Fibroblast of upper back skin (primary cell): ENCODE data around the gene HSF2BP.
A peak's percentile ranks its signal among the peaks of the same experiment; 100 is the strongest.
"Not testable (repeated sequence)": the region's sequence is repeated elsewhere in the genome, so short reads cannot be mapped to it uniquely, and the experiment has no call there.

Experiments
- DNase-seq: peaks from one replicate; pipeline ENCODE4 v3.0.0-alpha.2; 2013

The HSF2BP gene

DNA sequence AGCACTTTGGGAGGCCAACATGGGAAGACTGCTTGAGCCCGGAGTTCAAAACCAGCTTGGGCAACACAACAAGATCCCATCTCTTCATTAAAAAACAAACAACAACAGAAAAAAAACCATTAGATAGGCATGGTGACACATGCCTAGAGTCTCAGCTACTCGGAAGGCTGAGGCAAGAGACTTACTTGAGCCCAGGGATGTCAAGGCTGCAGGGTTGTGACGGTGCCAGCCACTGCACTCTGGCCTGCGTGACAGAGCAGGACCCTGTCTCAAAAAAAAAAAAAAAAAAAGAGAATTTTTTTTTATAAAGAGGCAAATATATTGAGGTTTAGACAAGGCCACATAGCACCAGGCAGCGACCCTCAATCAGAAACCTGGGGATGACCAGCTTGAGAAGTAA, 62.7 kb downstream of the HSF2BP start:
- DNase-seq, result no peak

DNA sequence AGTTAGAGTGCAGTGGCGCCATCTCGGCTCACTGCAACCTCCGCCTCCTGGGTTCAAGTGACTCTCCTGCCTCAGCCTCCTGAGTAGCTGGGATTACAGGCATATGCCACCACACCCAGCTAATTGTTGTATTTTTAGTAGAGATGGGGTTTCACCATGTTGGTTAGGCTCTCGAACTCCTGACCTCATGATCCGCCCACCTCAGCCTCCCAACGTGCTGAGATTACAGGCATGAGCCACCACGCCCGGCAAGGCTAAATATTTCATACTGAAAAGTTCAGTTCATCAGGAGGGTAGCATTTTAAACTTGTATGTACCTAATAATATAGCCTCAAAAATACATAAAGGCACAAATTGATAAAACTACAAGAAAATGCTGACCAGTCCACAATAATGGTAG, 63.5 kb downstream of the HSF2BP start:
- DNase-seq, result not testable (repeated sequence)

GRCh38 chr21:43593078-43593477, 66.2 kb downstream of the HSF2BP start:
- DNase-seq, result peak; percentile 63

DNA sequence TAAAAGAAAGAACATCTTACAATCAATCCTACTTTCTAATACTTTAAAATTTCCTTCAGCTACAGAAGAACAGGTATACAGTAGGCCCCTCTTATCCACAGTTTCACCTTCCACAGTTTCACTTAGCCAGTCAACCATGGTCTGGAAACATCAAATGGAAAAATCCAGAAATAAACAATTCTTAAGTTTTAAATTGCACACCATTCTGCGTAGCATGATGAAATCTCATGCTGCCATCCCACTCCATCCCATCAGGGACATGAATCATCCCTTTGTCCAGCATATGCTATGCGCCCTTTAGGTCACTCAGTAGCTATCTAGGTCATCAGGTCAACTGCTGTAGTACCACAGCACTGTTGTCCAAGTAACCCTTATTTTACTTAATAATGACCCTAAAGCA, 67.7 kb downstream of the HSF2BP start:
- no peak for DNase-seq

GRCh38 chr21:43590194-43590593, 69.1 kb downstream of the HSF2BP start:
- DNase-seq, result peak; percentile 42

DNA sequence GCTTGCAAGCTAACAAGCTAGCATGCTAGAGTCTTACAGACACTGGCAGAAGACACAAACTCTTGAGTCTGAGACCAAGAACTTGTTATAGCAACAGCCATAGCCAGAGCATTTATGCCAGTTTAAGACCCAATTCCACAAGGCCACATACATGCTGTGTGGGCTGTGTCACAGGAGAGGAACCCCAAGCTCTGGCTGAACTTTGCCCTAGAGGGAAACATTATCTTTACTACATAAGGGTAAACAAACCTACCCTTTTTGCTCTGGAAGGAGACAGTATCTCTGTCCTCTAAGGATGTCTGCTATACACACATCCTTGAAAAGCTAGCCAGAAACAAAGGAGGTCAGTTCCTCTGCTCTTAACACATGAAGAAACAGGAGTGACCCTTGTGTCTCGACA, 70.3 kb downstream of the HSF2BP start:
- no peak for DNase-seq

GRCh38 chr21:43585924-43586413, 73.3 kb downstream of the HSF2BP start:
- peak; percentile 100 for DNase-seq

DNA sequence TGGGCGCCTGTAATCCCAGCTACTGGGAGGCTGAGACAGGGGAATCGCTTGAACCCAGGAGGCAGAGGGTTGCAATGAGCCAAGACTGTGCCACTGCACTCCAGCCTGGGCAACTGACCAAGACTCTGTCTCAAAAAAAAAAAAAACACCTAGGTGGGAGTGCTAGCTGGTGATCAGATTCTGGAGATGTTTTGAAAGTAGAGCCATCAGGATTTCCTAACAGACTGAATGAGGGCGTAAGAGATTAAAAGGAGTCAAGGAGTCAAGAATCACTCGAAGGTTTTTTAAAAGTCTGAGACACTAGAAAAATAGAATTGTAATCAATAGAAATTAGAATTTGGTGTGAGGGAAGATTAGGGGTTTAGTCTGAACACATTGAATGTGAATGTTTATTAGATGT, 73.8 kb downstream of the HSF2BP start:
- DNase-seq, result no peak

- no peak for DNase-seq
Measured at GRCh38 chr21:43581453-43581852, 77.8 kb downstream of the HSF2BP start.

DNA sequence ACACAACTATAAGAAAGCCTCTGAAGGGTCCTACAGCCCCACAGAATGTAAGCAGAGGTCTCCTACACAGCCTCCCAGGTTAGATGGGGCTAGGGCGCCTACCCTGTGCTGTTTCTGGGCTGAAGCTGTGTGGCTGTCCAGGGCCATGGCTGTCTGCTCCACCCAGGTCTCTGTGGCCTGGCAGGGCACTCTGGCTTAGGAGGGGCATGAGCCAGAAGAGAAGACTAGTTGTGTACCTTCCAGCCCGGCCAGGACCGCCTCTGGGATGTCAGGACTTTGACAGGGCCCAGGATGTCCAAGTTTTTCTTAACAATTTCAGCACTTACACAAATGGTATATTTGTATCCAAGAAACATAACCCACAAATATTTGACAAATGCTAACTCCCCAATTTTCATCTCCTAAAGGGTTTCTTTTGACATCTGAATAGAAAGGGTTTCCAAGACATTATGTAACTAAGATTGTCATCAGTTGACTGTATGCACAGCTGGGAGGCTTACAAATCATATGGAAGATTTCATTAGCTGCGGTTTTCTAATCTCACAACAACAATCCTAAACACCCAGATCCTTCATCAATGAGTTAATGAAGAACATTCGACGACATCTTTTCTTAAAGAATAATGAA, 80.5 kb downstream of the HSF2BP start:
- DNase-seq, result peak; percentile 83

DNA sequence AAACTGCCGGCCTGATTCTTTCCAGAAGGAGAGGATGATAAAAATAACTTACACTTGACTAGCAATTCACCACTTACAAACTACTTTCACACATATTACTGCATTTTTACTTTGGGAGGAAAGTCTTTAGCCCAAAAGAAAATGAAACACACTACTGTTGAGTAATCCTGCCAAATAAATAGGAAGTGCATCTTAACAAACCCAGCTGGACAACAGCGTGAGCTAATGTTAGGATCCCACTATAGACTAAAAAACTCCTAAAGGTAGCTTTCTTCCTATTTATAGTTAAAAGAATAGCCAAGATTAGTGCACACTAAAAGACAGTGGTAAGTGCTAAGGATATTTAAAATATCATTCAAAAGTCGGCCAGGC, 83.8 kb downstream of the HSF2BP start:
- no peak for DNase-seq

DNA sequence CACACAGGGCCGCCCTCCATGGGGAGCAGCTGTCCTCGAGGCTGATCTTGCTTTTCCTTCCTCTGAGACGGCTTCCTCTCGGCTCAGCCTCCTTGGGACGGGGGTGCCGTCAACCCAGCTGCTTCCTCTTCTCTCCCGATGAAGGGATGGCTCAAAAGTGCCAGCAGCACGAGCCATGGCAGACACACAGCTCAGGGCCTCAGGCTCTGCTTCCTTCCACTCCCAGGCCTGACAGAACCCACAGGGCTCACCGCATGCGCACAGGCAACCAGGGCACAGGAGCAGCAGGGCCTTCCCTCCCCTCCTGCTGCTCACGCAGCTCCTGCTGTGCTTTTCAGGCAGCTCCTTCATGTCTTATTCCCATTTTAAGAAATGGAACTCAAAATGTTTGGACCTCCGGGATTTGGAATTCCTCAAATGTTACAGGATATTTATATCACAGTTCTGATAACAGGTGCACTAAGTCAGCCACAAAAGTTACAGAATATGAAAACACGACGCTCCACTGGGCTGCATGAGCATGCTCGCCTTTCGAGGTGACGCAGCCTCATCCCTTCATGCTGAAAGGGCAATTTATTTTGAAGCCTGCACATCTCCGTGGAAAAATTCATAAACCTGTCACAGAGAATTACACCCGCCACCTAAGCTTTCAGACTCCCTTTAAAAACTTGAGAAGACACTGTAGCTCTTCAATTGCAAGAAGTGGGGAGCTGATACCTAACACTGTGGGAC, 84.4 kb downstream of the HSF2BP start:
- no peak for DNase-seq

GRCh38 chr21:43573921-43574320, 85.4 kb downstream of the HSF2BP start:
- no peak for DNase-seq

DNA sequence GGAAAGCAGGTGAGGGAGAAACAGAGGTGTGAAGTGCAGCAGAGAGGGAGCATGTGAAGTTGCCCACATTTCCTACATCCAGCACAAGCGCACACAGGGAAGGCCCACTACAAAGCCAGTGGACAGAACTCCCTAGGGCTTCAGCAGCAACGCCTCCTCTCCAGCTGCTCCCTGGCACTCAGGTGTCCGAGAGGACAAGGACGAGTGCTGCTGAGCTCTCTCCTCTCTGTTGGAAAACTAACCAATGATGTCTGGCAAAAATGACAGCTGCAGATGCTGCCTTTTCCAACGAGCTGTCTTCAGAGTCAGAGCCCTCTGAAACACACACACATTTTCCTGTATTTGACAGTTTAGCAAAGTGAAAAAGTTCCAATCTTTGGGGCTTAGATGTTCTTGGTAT, 86.8 kb downstream of the HSF2BP start:
- DNase-seq, result no peak

- DNase-seq, result no peak
Measured at GRCh38 chr21:43571976-43572375, 87.3 kb downstream of the HSF2BP start.

- not testable (repeated sequence) for DNase-seq
Measured at GRCh38 chr21:43570195-43570594, 89.1 kb downstream of the HSF2BP start.

GRCh38 chr21:43562451-43562850, 96.8 kb downstream of the HSF2BP start:
- DNase-seq, result not testable (repeated sequence)

DNA sequence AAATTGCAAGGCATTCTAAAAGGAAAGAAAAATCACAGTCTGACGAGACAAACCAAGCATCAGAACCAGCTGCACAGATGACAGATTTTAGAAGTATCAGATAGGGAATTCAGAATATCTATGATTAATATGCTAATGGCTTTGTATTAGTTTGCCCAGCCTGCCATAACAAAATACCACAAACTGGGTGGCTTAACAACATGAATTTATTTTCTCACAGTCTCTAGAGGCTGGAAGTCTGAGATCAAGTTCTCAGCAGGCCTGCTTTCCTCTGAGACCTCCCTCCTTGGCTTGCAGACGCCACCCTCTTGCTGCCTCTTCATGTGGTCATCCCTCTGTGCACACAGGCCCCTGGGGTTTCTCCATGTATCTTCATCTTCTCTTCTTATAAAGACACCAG, 118.7 kb downstream of the HSF2BP start:
- not testable (repeated sequence) for DNase-seq

DNA sequence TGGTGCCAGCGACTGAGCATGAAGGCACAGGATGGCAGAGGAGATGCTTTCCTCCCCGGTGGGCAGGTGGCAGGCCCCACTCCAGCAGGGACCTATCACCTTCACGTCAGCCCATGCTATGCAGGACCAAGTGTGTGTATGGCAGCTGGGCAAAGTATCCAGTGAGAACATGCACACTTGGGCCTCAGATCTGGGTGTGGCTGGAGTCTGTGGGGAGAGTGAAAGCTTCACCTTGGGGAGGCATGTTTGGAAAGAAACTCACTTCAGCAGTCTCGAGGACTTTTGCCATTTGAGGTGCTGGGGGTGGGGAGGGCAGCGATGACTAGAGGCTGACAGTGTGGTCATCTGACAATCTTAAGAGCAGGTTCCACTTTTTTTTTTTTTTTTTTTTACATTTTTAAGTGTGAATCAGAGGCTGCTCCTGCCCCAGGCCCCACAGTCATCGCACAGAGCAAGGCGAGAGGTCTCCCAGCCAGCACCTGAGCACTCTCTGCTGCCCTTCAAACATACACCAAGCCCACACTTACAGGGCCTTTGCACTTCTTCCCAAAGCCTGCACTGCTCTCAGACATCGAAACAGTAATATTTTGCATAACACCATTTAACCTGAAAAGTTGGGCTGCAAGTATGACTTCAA, 136.7 kb downstream of the HSF2BP start:
- not testable (repeated sequence) for DNase-seq

GRCh38 chr21:43517701-43518100, 141.6 kb downstream of the HSF2BP start:
- not testable (repeated sequence) for DNase-seq

DNA sequence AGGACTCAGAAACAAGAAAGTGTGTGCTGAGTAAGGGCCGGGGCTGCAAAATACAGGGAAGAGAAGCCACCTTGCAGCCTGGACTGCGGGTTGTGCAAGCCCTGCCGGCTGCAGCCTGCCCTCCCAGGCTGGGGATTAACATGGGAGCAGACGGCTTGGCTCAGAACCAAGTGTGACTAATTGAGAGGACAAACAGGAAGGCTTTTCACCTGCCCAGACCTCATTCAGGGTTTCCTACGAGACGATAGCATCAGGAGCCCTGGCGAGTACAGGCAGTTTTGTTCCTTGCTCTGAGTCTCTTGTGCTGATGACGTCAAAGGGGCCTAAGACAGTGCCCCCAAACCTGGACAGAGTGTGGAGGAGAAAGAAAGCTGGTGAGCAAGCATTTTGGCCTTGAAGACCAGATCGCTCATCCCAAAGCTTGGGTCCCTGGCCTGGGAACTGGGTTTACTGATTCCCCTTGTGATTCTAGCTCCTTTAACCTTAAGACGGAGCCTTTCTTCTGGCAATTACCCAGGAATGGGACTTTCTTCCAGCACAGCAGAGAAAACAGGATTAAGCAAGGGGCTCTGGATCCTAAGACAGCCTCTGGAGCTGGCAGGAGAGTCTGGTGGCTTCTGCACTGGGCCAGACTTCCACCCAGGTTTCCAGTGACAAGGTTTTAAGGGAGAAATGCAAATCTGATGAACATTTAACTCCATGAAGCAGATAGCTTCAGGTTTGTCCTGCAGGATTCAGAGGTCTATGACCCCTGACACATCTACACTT, 142.2 kb downstream of the HSF2BP start:
- not testable (repeated sequence) for DNase-seq

- DNase-seq, result not testable (repeated sequence)
Measured at GRCh38 chr21:43516295-43516847, 142.9 kb downstream of the HSF2BP start.

- not testable (repeated sequence) for DNase-seq
Measured at GRCh38 chr21:43514834-43515233, 144.5 kb downstream of the HSF2BP start.
